GM23338 (cell line): ENCODE results near the gene MC2R.

Experiments
- EZH2 ChIP-seq: fragments of 200-600 bp; sonication (generic); IDR thresholded peaks from one replicate; pipeline ENCODE4 v1.8.0; 2017; ENCODE audit warnings: antibody characterized with exemption, mild to moderate bottlenecking, low read depth; ENCODE audit not compliant: unreplicated experiment
- EZH2phosphoT487 ChIP-seq: fragments of 200-600 bp; sonication (generic); IDR thresholded peaks from one replicate; pipeline ENCODE4 v1.8.1; 2018; ENCODE audit warnings: antibody characterized with exemption; ENCODE audit not compliant: unreplicated experiment
- JUNB ChIP-seq: IDR thresholded peaks from one replicate; pipeline ENCODE4 v1.6.1; 2016; ENCODE audit warnings: antibody characterized with exemption; ENCODE audit not compliant: unreplicated experiment
- NANOG ChIP-seq: IDR thresholded peaks from 2 replicates; pipeline ENCODE4 v1.6.1; 2016; ENCODE audit warnings: antibody characterized with exemption, borderline replicate concordance
- POLR2AphosphoS5 ChIP-seq: IDR thresholded peaks from 2 replicates; pipeline ENCODE4 v1.6.1; 2016; ENCODE audit warnings: antibody characterized with exemption, low read depth
- STAT1 ChIP-seq: IDR thresholded peaks from one replicate; pipeline ENCODE4 v1.6.1; 2016; ENCODE audit warnings: antibody characterized with exemption; ENCODE audit not compliant: unreplicated experiment
- ZNF114 ChIP-seq: fragments of 250-450 bp; sonication (Bioruptor Pico); IDR thresholded peaks from 2 replicates; pipeline ENCODE4 v1.5.0; 2020; ENCODE audit warnings: mild to moderate bottlenecking, moderate library complexity
- ZNF331 ChIP-seq: fragments of 250-450 bp; sonication (Bioruptor Pico); IDR thresholded peaks from 2 replicates; pipeline ENCODE4 v1.5.0; 2020; ENCODE audit warnings: low read depth, mild to moderate bottlenecking, moderate library complexity
- TF ChIP-seq, protein P1 (sequence below), 2 experiments: fragments of 200-600 bp in 1 of 2; sonication (generic) in 1 of 2; conservative IDR thresholded peaks; 2 replicates each; pipeline versions ENCODE4 v1.5.1 to v1.6.1; 2016 to 2017; ENCODE audit warnings: antibody characterized with exemption in 2 of 2, low read depth in 2 of 2, mild to moderate bottlenecking in 2 of 2, moderate library complexity in 1 of 2
- TF ChIP-seq, protein P2 (sequence below): IDR thresholded peaks from one replicate; pipeline ENCODE4 v1.6.1; 2018; ENCODE audit warnings: antibody characterized with exemption; ENCODE audit not compliant: unreplicated experiment

DNA sequence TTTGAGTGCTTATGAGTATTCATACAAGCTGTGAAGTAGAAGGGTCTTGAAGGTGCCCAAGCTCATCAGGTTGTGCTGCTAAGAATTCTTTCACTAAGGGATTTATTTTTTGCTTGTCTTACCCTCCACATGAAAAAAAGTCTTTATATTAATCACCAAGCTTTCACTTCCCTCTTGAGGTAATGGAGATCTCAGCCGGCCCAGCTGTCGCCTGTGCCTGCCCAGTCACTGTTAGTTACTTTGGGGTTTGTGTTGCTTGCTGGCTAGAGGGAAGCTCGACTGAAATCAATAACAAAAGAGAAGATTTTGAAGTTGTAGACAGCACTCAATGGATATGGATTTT lies 21.9 kb downstream of the MC2R start:
- TF ChIP-seq, protein P1, sequence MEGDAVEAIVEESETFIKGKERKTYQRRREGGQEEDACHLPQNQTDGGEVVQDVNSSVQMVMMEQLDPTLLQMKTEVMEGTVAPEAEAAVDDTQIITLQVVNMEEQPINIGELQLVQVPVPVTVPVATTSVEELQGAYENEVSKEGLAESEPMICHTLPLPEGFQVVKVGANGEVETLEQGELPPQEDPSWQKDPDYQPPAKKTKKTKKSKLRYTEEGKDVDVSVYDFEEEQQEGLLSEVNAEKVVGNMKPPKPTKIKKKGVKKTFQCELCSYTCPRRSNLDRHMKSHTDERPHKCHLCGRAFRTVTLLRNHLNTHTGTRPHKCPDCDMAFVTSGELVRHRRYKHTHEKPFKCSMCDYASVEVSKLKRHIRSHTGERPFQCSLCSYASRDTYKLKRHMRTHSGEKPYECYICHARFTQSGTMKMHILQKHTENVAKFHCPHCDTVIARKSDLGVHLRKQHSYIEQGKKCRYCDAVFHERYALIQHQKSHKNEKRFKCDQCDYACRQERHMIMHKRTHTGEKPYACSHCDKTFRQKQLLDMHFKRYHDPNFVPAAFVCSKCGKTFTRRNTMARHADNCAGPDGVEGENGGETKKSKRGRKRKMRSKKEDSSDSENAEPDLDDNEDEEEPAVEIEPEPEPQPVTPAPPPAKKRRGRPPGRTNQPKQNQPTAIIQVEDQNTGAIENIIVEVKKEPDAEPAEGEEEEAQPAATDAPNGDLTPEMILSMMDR (conservative IDR thresholded peaks at IDR 0.05; ENCODE audit: low read depth in 2 of 2), result no peak
- TF ChIP-seq EZH2 (no peak), POLR2AphosphoS5 (no peak), EZH2phosphoT487 (no peak), ZNF331 (CRISPR knock-in tag) (no peak), ZNF114 (CRISPR knock-in tag) (no peak), JUNB (no peak), STAT1 (no peak), NANOG (no peak)
- TF ChIP-seq, protein P2, sequence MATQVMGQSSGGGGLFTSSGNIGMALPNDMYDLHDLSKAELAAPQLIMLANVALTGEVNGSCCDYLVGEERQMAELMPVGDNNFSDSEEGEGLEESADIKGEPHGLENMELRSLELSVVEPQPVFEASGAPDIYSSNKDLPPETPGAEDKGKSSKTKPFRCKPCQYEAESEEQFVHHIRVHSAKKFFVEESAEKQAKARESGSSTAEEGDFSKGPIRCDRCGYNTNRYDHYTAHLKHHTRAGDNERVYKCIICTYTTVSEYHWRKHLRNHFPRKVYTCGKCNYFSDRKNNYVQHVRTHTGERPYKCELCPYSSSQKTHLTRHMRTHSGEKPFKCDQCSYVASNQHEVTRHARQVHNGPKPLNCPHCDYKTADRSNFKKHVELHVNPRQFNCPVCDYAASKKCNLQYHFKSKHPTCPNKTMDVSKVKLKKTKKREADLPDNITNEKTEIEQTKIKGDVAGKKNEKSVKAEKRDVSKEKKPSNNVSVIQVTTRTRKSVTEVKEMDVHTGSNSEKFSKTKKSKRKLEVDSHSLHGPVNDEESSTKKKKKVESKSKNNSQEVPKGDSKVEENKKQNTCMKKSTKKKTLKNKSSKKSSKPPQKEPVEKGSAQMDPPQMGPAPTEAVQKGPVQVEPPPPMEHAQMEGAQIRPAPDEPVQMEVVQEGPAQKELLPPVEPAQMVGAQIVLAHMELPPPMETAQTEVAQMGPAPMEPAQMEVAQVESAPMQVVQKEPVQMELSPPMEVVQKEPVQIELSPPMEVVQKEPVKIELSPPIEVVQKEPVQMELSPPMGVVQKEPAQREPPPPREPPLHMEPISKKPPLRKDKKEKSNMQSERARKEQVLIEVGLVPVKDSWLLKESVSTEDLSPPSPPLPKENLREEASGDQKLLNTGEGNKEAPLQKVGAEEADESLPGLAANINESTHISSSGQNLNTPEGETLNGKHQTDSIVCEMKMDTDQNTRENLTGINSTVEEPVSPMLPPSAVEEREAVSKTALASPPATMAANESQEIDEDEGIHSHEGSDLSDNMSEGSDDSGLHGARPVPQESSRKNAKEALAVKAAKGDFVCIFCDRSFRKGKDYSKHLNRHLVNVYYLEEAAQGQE, result no peak
